Body of pancreas (tissue), 4 donors: ENCODE data around the gene NT5C2. TPM values are rescaled to one million over a fixed set of nuclear protein-coding genes. Genes with fewer than 3 reads are reported as not detected.
A peak's percentile ranks its signal among the peaks of the same experiment; 100 is the strongest.
"Not testable (repeated sequence)": the region's sequence is repeated elsewhere in the genome, so short reads cannot be mapped to it uniquely, and the experiment has no call there.

Source experiments
- ATAC-seq: fragments of 150-250 bp; one replicate; pipeline ENCODE4 v1.9.1; 2016
- DNase-seq, 4 donors: peaks; one replicate each; pipeline ENCODE4 v3.0.0-alpha.2; 2019
- H3K27ac ChIP-seq, 4 donors: fragments of 200-600 bp; sonication (generic); 1 replicate in 3 of 4; 2 replicates in 1 of 4; pipeline versions ENCODE4 v1.5.1 to v1.6.1; 2016 to 2019; ENCODE audit warnings: mild to moderate bottlenecking in 1 of 4, mixed read lengths in 1 of 4, moderate library complexity in 1 of 4
- H3K27me3 ChIP-seq, 2 donors: fragments of 200-600 bp; sonication (generic); one replicate each; pipeline ENCODE4 v1.6.0; 2016; ENCODE audit warnings: mild to moderate bottlenecking in 1 of 2
- H3K36me3 ChIP-seq, 2 donors: fragments of 200-600 bp; sonication (generic); replicated peaks in 1 of 2; 2 replicates each; pipeline ENCODE4 v1.5.1; 2016; ENCODE audit warnings: low read depth in 2 of 2; ENCODE audit not compliant: insufficient read depth in 1 of 2
- H3K4me1 ChIP-seq: fragments of 200-600 bp; sonication (generic); one replicate; pipeline ENCODE4 v1.6.0; 2016
- H3K4me3 ChIP-seq, 2 donors: fragments of 200-600 bp; sonication (generic); 1 replicate in 1 of 2; 2 replicates in 1 of 2; pipeline ENCODE4 v1.5.1; 2016 to 2019
- H3K9me3 ChIP-seq, 3 donors: fragments of 200-600 bp; sonication (generic); 1 replicate in 2 of 3; 2 replicates in 1 of 3; pipeline ENCODE4 v1.5.1; 2016
- POLR2A ChIP-seq, 3 donors: fragments of 450-650 bp; IDR thresholded peaks; one replicate each; pipeline ENCODE4 v1.6.1; 2016; ENCODE audit warnings: antibody characterized with exemption in 3 of 3, mild to moderate bottlenecking in 2 of 3
- WGBS, 2 donors: methylation state at CpG; one replicate each; pipeline ENCODE4 v1.1.5; 2017; 5-methylcytosine and 5-hydroxymethylcytosine counted together
- intact Hi-C: fragments of 100-400 bp; cut with DNase I; formaldehyde crosslinking; loops from one replicate; pipeline ENCODE4 v1.15.1; 2023
- total RNA-seq, 2 donors: library from RNA; depleted of rRNA; stranded (reverse); fragments of >200 nt; gene quantifications; one replicate each; pipeline ENCODE4 v1.1.0, GENCODE V29; 2016
- TF ChIP-seq, protein P1 (sequence below), 7 experiments: fragments of 450-650 bp in 4 of 7; fragments of 200-600 bp in 3 of 7; sonication (generic) in 3 of 7; IDR thresholded peaks; one replicate each; pipeline ENCODE4 v1.5.1; 2016 to 2019; ENCODE audit warnings: antibody characterized with exemption in 7 of 7

Gene NT5C2
- total RNA-seq, 2 donors from 2014 or later: 32.0 to 43.1 TPM

DNA sequence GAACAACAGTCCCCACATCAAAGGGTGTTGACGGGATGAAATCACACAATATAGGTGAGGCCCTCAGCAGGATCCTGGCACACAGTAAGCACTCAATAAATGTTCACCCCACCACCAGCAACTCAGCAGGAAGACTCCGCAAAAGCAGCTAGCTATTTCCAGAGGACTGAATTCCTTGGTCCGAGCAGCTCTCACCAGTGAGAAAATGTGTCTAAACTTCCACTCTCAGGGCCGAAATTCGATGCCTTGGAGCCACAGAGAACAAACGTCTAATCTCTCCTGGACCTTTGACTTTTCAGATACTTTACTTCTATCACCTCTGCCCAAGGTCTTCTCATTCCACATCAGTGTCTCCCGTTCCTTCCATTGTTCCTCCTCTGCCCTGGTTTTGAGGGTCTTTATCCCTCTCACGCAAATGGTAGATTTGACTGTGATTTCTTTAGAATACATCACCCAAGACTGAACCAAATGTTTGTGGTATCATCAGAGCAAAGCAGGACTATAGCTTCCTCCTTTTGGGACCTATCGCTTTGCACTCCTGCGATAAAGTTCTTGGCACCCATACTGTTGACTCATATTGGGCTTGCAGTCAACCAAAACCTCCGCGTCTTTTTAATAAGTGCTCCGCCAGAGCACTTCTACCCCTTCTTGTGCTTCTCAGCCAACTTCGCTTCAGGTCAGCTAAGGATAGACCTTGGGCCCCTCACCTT is 903 bp upstream of the NT5C2 start:
- WGBS, 2 donors: 35 to 42% methylated on average over 13 to 14 of the region's 14 CpGs
- Histone ChIP-seq H3K27ac (peak overlapping the region in 3 of 4 donors; percentile 94 to 98 (median 97)), H3K9me3 (no peaks in the 10 kb centered on the region), H3K36me3 (no peaks in the 10 kb centered on the region), H3K4me1 (peaks cover 50% of the 10 kb centered on the region), H3K27me3 (no peaks in the 10 kb centered on the region), H3K4me3 (no peak overlapping the region)
- DNase-seq: peak; percentile 31 to 63 (median 38)
- intact Hi-C loops: no loop called here
- ATAC-seq: no peak
- TF ChIP-seq POLR2A (IDR thresholded peaks at IDR 0.05): no peak
- TF ChIP-seq, protein P1, sequence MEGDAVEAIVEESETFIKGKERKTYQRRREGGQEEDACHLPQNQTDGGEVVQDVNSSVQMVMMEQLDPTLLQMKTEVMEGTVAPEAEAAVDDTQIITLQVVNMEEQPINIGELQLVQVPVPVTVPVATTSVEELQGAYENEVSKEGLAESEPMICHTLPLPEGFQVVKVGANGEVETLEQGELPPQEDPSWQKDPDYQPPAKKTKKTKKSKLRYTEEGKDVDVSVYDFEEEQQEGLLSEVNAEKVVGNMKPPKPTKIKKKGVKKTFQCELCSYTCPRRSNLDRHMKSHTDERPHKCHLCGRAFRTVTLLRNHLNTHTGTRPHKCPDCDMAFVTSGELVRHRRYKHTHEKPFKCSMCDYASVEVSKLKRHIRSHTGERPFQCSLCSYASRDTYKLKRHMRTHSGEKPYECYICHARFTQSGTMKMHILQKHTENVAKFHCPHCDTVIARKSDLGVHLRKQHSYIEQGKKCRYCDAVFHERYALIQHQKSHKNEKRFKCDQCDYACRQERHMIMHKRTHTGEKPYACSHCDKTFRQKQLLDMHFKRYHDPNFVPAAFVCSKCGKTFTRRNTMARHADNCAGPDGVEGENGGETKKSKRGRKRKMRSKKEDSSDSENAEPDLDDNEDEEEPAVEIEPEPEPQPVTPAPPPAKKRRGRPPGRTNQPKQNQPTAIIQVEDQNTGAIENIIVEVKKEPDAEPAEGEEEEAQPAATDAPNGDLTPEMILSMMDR (IDR thresholded peaks at IDR 0.05): no peak

DNA sequence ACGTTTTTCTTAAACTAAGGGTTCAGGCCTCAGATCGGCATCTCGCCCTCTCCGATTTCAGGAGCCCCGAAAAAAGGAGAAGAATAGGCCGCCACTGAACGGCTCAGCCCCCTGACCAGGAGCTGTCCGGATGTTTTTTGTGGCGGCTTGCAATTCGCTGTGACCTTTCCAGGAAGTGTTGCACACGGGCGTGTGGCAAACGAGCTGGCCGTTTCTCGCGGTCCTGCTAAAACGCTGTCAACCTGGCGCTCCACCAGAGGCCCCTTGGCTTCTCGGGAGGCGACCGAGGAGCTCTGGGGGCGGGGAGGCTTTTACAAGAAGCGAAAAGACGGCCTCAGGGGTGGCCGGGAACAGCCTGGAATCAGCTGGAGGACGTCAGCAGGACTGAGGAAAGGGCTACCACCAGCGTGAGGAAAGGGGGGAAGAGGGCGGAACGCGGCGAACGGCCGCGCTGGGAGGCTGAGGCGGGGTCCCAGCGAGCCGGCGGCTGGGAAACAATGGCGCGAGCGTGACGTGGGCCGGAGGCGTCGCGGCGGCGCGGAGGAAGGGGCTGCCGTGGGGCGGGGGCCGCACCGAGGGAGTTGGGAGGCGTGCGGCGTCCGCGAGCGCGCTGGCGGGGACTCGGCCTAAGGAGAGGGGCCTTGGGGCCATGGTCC is 493 bp downstream of the NT5C2 start:
- intact Hi-C loops: no loop called here
- no peaks in the 10 kb centered on the region for H3K27me3 ChIP-seq
- H3K4me1 ChIP-seq: peaks cover 49% of the 10 kb centered on the region
- 0% methylated on average over 34 to 56 of the region's 62 CpGs for WGBS, 2 donors
- ATAC-seq: peak; percentile 65
- peak; percentile 74 to 86 (median 82) for DNase-seq
- H3K4me3 ChIP-seq: peak overlapping the region; percentile 95 to 99
- no peaks in the 10 kb centered on the region for H3K36me3 ChIP-seq
- peak; percentile 40 to 83 (median 79) for TF ChIP-seq POLR2A (IDR thresholded peaks at IDR 0.05)
- TF ChIP-seq, protein P1 (IDR thresholded peaks at IDR 0.05): no peak
- H3K27ac ChIP-seq: peak overlapping the region; percentile 93 to 98 (median 96)
- H3K9me3 ChIP-seq: no peaks in the 10 kb centered on the region

- H3K36me3 ChIP-seq: no peaks in the 10 kb centered on the region
- 0% methylated on average over 12 to 14 of the region's 14 CpGs for WGBS, 2 donors
- TF ChIP-seq POLR2A (IDR thresholded peaks at IDR 0.05): no peak
- TF ChIP-seq, protein P1 (IDR thresholded peaks at IDR 0.05): no peak
- ATAC-seq (no peak), DNase-seq (no peak)
- H3K4me3 ChIP-seq: peak overlapping the region; percentile 95 to 99
- peak overlapping the region; percentile 93 to 98 (median 96) for H3K27ac ChIP-seq
- H3K9me3 ChIP-seq: no peaks in the 10 kb centered on the region
- peaks cover 48% of the 10 kb centered on the region for H3K4me1 ChIP-seq
- H3K27me3 ChIP-seq: no peaks in the 10 kb centered on the region
- intact Hi-C loops: no loop called here
Observed at GRCh38 chr10:103192089-103192450, 1.0 kb downstream of the NT5C2 start.

DNA sequence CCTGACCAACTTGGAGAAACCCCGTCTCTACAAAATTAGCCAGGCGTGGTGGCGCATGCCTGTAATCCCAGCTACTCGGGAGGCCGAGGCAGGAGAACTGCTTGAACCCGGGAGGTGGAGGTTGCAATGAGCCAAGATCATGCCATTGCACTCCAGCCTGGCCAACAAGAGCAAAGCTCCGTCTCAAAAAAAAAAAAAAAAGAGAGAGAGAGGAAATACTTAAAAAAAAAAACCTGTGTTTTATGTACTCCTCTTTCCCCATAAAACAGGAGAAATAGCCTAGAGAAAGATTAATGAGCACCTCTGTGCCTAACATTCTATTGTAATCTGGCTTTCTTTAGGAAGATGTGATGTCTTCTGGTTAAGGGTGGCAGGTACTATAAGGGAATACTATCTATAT is 1.9 kb downstream of the NT5C2 start:
- ATAC-seq, DNase-seq, H3K27me3 ChIP-seq, H3K36me3 ChIP-seq, intact Hi-C loops, H3K9me3 ChIP-seq, H3K4me3 ChIP-seq: not testable (repeated sequence)
- H3K4me1 ChIP-seq: peaks cover 50% of the 10 kb centered on the region
- 47 to 78% methylated on average over 2 to 7 of the region's 7 CpGs for WGBS, 2 donors
- peak overlapping the region in 2 of 4 donors; percentile 97 to 98 for H3K27ac ChIP-seq

DNA sequence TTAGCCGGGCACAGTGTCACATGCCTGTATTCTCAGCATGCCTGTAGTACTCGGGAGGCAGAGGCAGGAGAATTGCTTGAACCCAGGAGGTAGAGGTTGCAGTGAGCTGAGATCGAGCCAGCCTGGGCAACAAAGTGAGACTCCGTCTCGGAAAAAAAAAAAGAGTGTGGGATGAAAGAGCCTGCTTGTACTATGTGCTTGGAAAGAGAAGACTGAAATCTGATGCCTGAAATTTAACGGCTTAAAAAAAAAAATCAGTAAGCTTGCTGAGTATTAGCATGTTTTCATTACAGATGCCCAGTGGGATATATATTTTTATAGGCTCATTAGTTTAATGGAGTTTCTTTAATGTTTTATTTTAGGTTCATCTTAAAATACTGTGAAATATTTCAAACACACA is 4.2 kb downstream of the NT5C2 start:
- Histone ChIP-seq H3K36me3 (no peaks in the 10 kb centered on the region), H3K9me3 (no peaks in the 10 kb centered on the region), H3K4me3 (no peak overlapping the region), H3K4me1 (peaks cover 59% of the 10 kb centered on the region), H3K27me3 (no peaks in the 10 kb centered on the region), H3K27ac (peak overlapping the region in 1 of 4 donors; percentile 32)
- ATAC-seq (no peak), DNase-seq (no peak)
- intact Hi-C loops: no loop called here
- TF ChIP-seq POLR2A (IDR thresholded peaks at IDR 0.05): no peak
- TF ChIP-seq, protein P1 (IDR thresholded peaks at IDR 0.05): no peak
- WGBS, 2 donors: 42 to 51% methylated on average over 6 of the region's 6 CpGs
